Neural cell (in vitro differentiated cells): ENCODE results near the gene GABRB2. TPM values are rescaled to one million over a fixed set of nuclear protein-coding genes. Genes with fewer than 3 reads are reported as not detected.

ENCODE experiments used
- H2AFZ ChIP-seq: fragments of 200-600, 300-800 bp; sonication (generic), shearing (Covaris generic); 2 replicates; pipeline ENCODE4 v1.6.0; 2014; ENCODE audit warnings: low read depth, mild to moderate bottlenecking, antibody characterized with exemption, low read length, moderate library complexity
- H3F3A ChIP-seq: fragments of 200-600 bp; shearing (Covaris generic); 2 replicates; pipeline ENCODE4 v1.6.1; 2016; ENCODE audit warnings: mild to moderate bottlenecking, moderate library complexity, mixed read lengths, antibody characterized with exemption, low read length; ENCODE audit not compliant: insufficient read depth, poor library complexity, severe bottlenecking
- H3K27ac ChIP-seq: fragments of 200-600, 300-800 bp; sonication (generic), shearing (Covaris generic); 2 replicates; pipeline ENCODE4 v1.5.1; 2014; ENCODE audit warnings: mild to moderate bottlenecking, low read length, moderate library complexity
- H3K27me3 ChIP-seq: fragments of 300-800, 200-600 bp; sonication (generic), shearing (Covaris generic); 2 replicates; pipeline ENCODE4 v1.6.0; 2014; ENCODE audit warnings: mild to moderate bottlenecking, low read depth, low read length, moderate library complexity; ENCODE audit not compliant: insufficient read depth
- H3K36me3 ChIP-seq: fragments of 300-800, 200-600 bp; sonication (generic), shearing (Covaris generic); 2 replicates; pipeline ENCODE4 v1.5.1; 2014; ENCODE audit warnings: mild to moderate bottlenecking, antibody characterized with exemption, low read length, moderate library complexity; ENCODE audit not compliant: insufficient read depth
- H3K4me2 ChIP-seq: fragments of 300-800, 200-600 bp; sonication (generic), shearing (Covaris generic); 2 replicates; pipeline ENCODE4 v1.6.0; 2014; ENCODE audit warnings: mild to moderate bottlenecking, low read length
- H3K4me3 ChIP-seq: fragments of 300-800, 200-600 bp; sonication (generic), shearing (Covaris generic); 2 replicates; pipeline ENCODE4 v1.5.1; 2014; ENCODE audit warnings: mild to moderate bottlenecking, low read length, moderate library complexity
- H3K79me2 ChIP-seq: fragments of 200-600 bp; shearing (Covaris generic); replicated peaks from 2 replicates; pipeline ENCODE4 v1.6.0; 2014; ENCODE audit warnings: mild to moderate bottlenecking, low read length, moderate library complexity; ENCODE audit not compliant: insufficient read depth
- H3K9ac ChIP-seq: fragments of 300-800, 200-600 bp; sonication (generic), shearing (Covaris generic); 2 replicates; pipeline ENCODE4 v1.6.1; 2016; ENCODE audit warnings: mild to moderate bottlenecking, low read length, mixed read lengths
- H3K9me2 ChIP-seq: fragments of 200-600 bp; shearing (Covaris generic); 2 replicates; pipeline ENCODE4 v1.6.1; 2016; ENCODE audit warnings: mild to moderate bottlenecking, low read length, mixed read lengths; ENCODE audit not compliant: insufficient read depth
- H3K9me3 ChIP-seq: fragments of 200-600, 300-800 bp; sonication (generic), shearing (Covaris generic); 2 replicates; pipeline ENCODE4 v1.6.1; 2016; ENCODE audit warnings: mild to moderate bottlenecking, mixed run types, low read length, moderate library complexity, mixed read lengths
- H4K20me1 ChIP-seq: fragments of 200-600 bp; shearing (Covaris generic); 2 replicates; pipeline ENCODE4 v1.6.1; 2016; ENCODE audit warnings: mild to moderate bottlenecking, mixed run types; ENCODE audit not compliant: insufficient read depth
- EP300 ChIP-seq: fragments of 450-650 bp; conservative IDR thresholded peaks from 2 replicates; pipeline ENCODE4 v1.6.1; 2014; ENCODE audit warnings: antibody characterized with exemption, mild to moderate bottlenecking, moderate library complexity; ENCODE audit not compliant: poor library complexity, severe bottlenecking
- EZH2 ChIP-seq: fragments of 200-600, 300-800 bp; shearing (Covaris generic), sonication (generic); IDR thresholded peaks from 2 replicates; pipeline ENCODE4 v1.6.1; 2014; ENCODE audit warnings: antibody characterized with exemption, low read length, borderline replicate concordance, mild to moderate bottlenecking; ENCODE audit not compliant: insufficient read depth, poor library complexity, severe bottlenecking
- MXI1 ChIP-seq: fragments of 450-650 bp; conservative IDR thresholded peaks from 2 replicates; pipeline ENCODE4 v1.6.1; 2014; ENCODE audit warnings: antibody characterized with exemption, mild to moderate bottlenecking; ENCODE audit not compliant: poor library complexity, severe bottlenecking
- POLR2AphosphoS5 ChIP-seq: IDR thresholded peaks from 2 replicates; pipeline ENCODE4 v1.6.1; 2012
- RAD21 ChIP-seq: fragments of 450-650 bp; conservative IDR thresholded peaks from 2 replicates; pipeline ENCODE4 v1.6.1; 2014; ENCODE audit warnings: antibody characterized with exemption, mild to moderate bottlenecking, moderate library complexity
- SMC3 ChIP-seq: fragments of 450-650 bp; conservative IDR thresholded peaks from 2 replicates; pipeline ENCODE4 v1.6.1; 2014; ENCODE audit warnings: antibody characterized with exemption, mild to moderate bottlenecking, moderate library complexity; ENCODE audit not compliant: poor library complexity
- TAF1 ChIP-seq: IDR thresholded peaks from 2 replicates; pipeline ENCODE4 v1.6.1; 2012; ENCODE audit warnings: low read depth
- polyA plus RNA-seq: library from polyadenylated mRNA; depleted of rRNA; stranded (reverse); fragments of >200 nt; gene quantifications from 2 replicates; pipeline ENCODE4 v1.2.3, GENCODE V29; 2014
- TF ChIP-seq, protein P1 (sequence below): fragments of 450-650 bp; IDR thresholded peaks from 2 replicates; pipeline ENCODE4 v1.5.1; 2014; ENCODE audit warnings: antibody characterized with exemption, mild to moderate bottlenecking, moderate library complexity; ENCODE audit not compliant: poor library complexity, severe bottlenecking
- TF ChIP-seq, protein P2 (sequence below): IDR thresholded peaks from 2 replicates; pipeline ENCODE4 v1.6.1; 2012; ENCODE audit warnings: borderline replicate concordance

The GABRB2 gene
- polyA plus RNA-seq, 1 donor from 2014 or later = 106 TPM

DNA sequence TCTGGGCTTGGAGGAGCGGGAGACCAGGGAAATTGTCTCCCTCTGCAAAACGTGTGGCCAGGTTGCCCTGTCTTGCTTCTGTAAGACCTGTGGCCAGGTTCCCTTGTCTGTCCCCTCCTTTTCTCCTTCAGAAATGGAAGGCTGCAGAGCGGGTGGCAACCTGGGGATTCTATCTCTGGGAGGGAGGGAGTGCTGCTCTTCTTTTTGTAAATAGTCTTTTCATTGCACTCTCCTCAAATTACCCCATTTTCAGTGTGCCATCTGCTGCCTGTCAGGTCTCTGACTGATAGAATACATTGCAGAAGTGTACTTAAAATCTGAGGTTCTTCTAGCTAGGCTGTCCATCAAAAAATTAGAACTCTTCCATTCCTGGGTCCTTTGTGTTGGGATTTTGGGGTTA, 126.0 kb downstream of the GABRB2 start:
- H4K20me1 ChIP-seq = no peaks in the 10 kb centered on the region
- H3K9me3 ChIP-seq = peaks cover 7% of the 10 kb centered on the region
- H3K4me2 ChIP-seq = no peak overlapping the region
- no peaks in the 10 kb centered on the region for H3K27me3 ChIP-seq
- peaks cover 4% of the 10 kb centered on the region for H3K36me3 ChIP-seq
- TF ChIP-seq POLR2AphosphoS5 = no peak
- TF ChIP-seq, protein P1, sequence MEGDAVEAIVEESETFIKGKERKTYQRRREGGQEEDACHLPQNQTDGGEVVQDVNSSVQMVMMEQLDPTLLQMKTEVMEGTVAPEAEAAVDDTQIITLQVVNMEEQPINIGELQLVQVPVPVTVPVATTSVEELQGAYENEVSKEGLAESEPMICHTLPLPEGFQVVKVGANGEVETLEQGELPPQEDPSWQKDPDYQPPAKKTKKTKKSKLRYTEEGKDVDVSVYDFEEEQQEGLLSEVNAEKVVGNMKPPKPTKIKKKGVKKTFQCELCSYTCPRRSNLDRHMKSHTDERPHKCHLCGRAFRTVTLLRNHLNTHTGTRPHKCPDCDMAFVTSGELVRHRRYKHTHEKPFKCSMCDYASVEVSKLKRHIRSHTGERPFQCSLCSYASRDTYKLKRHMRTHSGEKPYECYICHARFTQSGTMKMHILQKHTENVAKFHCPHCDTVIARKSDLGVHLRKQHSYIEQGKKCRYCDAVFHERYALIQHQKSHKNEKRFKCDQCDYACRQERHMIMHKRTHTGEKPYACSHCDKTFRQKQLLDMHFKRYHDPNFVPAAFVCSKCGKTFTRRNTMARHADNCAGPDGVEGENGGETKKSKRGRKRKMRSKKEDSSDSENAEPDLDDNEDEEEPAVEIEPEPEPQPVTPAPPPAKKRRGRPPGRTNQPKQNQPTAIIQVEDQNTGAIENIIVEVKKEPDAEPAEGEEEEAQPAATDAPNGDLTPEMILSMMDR = no peak
- TF ChIP-seq TAF1 = no peak
- no peak overlapping the region for H2AFZ ChIP-seq
- H3F3A ChIP-seq = no peaks in the 10 kb centered on the region
- H3K9me2 ChIP-seq = no peaks in the 10 kb centered on the region
- no peaks in the 10 kb centered on the region for H3K79me2 ChIP-seq
- no peak overlapping the region for H3K4me3 ChIP-seq
- no peak overlapping the region for H3K9ac ChIP-seq
- no peak overlapping the region for H3K27ac ChIP-seq

DNA sequence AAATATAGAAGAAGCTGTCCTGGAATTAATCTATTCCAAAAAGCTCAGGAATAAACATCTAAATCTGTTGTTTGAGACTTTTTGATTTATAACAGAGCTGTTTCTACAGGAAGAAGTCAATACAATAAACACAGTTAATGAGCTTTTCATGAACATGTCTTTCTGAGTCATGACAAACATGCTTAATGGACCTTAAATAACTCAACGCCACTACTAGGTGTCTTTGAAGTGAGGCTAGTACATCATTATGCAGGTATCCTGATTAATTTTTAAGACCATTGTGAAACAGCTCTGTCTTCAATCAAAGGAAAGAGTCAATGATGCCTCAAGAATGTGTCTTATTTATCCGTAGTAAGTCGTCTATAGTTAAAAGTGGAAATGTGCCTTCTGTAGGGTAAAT, 131.6 kb downstream of the GABRB2 start:
- H3K9me2 ChIP-seq = no peaks in the 10 kb centered on the region
- H4K20me1 ChIP-seq = no peaks in the 10 kb centered on the region
- no peak overlapping the region for H3K4me2 ChIP-seq
- TF ChIP-seq MXI1 = no peak
- TF ChIP-seq, protein P1 = no peak
- TF ChIP-seq EP300 = no peak
- TF ChIP-seq, protein P2, sequence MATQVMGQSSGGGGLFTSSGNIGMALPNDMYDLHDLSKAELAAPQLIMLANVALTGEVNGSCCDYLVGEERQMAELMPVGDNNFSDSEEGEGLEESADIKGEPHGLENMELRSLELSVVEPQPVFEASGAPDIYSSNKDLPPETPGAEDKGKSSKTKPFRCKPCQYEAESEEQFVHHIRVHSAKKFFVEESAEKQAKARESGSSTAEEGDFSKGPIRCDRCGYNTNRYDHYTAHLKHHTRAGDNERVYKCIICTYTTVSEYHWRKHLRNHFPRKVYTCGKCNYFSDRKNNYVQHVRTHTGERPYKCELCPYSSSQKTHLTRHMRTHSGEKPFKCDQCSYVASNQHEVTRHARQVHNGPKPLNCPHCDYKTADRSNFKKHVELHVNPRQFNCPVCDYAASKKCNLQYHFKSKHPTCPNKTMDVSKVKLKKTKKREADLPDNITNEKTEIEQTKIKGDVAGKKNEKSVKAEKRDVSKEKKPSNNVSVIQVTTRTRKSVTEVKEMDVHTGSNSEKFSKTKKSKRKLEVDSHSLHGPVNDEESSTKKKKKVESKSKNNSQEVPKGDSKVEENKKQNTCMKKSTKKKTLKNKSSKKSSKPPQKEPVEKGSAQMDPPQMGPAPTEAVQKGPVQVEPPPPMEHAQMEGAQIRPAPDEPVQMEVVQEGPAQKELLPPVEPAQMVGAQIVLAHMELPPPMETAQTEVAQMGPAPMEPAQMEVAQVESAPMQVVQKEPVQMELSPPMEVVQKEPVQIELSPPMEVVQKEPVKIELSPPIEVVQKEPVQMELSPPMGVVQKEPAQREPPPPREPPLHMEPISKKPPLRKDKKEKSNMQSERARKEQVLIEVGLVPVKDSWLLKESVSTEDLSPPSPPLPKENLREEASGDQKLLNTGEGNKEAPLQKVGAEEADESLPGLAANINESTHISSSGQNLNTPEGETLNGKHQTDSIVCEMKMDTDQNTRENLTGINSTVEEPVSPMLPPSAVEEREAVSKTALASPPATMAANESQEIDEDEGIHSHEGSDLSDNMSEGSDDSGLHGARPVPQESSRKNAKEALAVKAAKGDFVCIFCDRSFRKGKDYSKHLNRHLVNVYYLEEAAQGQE = no peak
- no peak for TF ChIP-seq SMC3
- no peak for TF ChIP-seq EZH2
- TF ChIP-seq TAF1 = no peak
- no peak for TF ChIP-seq POLR2AphosphoS5
- TF ChIP-seq RAD21 = no peak
- no peaks in the 10 kb centered on the region for H3K9me3 ChIP-seq
- no peaks in the 10 kb centered on the region for H3F3A ChIP-seq
- H3K9ac ChIP-seq = no peak overlapping the region
- H3K27me3 ChIP-seq = no peaks in the 10 kb centered on the region
- H3K4me3 ChIP-seq = no peak overlapping the region
- H3K27ac ChIP-seq = no peak overlapping the region
- H3K79me2 ChIP-seq = no peaks in the 10 kb centered on the region
- no peak overlapping the region for H2AFZ ChIP-seq
- no peaks in the 10 kb centered on the region for H3K36me3 ChIP-seq
